Fibroblast of lung (primary cell): ENCODE data around the gene USP37.

Experiments used
- CTCF ChIP-seq, 2 donors: IDR thresholded peaks in 1 of 2; conservative IDR thresholded peaks in 1 of 2; 1 replicate in 1 of 2; 2 replicates in 1 of 2; pipeline ENCODE4 v1.5.1; 2011 to 2012; ENCODE audit warnings: low read length in 2 of 2, control low read depth in 1 of 2, inconsistent platforms in 1 of 2, low read depth in 1 of 2, mild to moderate bottlenecking in 1 of 2
- EZH2 ChIP-seq: IDR thresholded peaks from 2 replicates; pipeline ENCODE4 v1.5.1; 2012; ENCODE audit warnings: low read length, control low read depth, mild to moderate bottlenecking; ENCODE audit errors: missing control alignments

DNA sequence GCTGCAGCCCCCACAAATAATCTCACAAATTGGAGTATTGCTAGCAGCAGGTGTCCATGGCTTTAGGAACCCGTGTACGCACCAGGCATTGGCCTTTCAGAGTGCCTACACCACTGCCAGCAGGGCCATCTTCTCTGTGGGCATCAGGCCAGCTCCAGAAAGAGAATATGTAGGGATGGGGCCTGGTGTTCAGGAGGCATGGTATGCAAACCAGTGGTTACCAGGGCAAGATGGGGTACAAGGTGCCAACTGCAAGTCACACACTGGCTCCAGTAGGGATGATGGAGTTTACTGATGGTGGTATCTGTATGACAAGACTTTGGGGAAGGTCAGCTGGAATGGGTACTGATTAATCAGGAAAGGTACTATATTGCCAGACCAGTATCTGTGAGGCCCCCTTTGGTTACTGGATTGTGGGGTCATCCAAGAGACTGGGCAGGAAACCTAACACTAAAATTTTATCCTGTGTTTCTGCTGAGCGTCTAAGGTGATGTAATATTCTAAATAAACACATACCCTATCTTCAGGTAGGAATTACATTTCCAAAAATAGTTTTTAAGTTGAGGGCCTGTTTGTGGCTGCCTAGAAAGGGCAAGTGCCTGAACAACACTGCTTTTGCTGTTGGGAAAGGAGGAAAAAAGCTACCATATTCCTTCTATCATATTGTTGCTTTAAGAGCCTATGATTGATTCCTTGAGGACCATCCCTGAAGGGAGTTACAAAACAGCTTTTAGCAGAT lies 9.5 kb upstream of the USP37 start:
- TF ChIP-seq CTCF (conservative IDR thresholded peaks at IDR 0.05 in 1 of 2, IDR thresholded peaks at IDR 0.05 in 1 of 2; ENCODE audit: low read depth in 1 of 2, low read length in 2 of 2) (no peak), EZH2 (no peak)
